HG02798 (cell line): ENCODE data around the gene CENPT.

Experiments
- ATAC-seq: cut with Tn5 transposase; IDR thresholded peaks from one replicate; pipeline ENCODE4 v1.9.1; 2021; ENCODE audit warnings: mild to moderate bottlenecking; ENCODE audit not compliant: unreplicated experiment, poor library complexity

Gene CENPT

DNA sequence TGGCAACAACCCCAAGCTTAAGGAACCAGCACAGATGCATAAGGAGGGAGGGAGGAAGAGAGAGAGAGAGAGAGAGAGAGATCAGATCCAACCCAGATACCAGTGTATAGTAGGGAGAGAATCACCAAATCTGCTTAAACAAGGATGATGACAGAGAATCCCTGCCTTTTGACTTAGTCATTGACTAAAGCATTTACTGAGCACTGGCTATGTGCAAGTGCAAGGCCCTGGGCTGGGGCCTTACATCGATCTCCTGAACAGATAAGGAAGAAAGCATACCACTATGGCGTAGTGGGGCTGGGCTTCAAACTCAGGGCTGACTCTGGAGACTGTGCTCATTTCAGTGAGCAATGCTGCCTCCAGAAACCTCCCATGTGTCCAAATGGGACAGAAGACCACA, 25.0 kb downstream of the CENPT start:
- ATAC-seq = no peak

DNA sequence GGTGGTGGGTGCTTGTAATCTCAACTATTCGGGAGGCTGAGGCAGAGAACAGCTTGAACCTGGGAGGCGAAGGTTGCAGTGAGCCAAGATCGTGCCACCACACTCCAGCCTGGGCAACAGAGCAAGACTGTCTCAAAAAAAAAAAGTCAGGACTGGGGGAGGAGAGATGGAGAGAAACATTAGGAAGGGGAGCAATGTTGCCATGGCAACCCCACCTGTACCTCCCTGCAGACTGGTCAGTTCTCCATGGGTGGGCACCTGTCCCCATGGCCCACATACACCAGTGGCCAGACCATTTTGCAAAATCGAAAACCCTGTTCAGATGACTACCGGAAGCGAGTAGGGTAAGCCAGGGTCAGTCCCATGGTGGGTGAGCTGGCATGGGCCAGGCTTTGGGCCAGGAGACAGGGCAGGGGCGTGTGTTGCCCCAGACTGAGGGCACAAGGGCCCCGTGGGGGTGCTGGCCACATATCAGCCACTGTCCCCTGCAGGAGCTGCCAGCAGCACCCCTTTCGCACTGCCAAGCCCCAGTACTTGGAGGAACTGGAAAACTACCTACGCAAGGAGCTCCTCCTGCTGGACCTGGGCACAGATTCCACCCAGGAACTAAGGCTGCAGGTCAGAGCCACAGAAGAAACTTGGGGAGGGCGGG, 26.8 kb downstream of the CENPT start:
- no peak for ATAC-seq

DNA sequence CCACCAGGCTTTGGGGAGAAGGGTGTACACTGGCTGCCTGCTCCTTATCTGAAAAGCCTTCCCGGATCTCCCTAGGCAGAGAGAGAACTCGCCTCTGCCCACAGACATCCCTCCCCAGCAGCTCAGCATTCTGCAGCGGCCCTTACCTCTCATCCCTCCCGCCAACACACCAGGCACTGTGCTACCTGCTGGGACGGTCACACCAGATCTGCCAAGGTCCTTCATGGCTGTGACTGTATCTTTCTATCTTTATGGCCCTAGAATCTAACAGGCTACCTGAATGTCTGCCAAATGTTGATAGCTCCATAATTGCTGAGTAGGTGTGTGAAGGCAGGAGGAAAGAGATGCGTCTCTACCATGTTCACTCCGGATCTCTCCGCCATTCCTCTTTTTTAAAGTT, 32.9 kb downstream of the CENPT start:
- ATAC-seq = no peak

DNA sequence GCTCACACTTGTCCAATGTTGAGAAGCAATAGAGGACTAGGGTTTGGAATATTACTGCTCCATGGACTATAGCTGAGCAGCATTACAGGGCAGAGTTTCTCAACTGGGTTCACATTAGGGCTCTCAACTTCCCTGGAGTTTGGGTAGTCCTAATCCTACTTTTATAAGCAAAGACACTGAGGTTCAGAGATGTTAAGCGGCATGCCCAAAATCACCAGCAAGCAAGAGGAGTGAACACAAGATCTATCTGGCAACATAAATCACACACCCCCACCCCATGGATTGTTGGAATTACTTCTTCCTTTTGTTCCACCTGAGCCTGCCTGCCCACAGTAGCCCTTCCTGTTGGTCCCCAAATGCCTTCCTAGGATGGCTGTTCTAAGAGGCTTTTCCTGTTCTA, 35.6 kb downstream of the CENPT start:
- no peak for ATAC-seq

DNA sequence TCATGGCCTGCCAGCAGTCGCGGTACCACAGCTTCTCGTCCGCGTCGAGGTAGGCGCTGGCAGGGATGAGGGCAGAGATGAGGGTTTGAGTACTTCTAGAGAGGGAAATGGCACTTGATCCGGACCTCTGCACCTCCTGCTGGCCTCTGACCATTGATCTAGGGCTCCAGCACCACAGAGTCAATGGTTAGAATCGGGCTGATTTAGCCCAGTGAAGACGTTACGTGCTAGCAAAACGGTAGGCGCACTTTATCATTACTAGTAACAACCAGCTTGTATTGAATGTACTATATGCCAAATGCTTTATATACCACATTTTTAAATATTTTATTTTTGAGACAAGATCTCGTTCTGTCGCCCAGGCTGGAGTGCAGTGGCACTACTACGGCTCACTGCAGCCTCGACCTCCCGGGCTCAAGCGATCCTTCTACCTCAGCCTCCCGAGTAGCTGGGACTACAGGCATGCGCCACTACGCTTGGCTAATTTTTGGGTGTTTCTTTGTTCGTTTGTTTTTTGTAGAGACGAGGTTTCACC, 40.3 kb downstream of the CENPT start:
- ATAC-seq = no peak

DNA sequence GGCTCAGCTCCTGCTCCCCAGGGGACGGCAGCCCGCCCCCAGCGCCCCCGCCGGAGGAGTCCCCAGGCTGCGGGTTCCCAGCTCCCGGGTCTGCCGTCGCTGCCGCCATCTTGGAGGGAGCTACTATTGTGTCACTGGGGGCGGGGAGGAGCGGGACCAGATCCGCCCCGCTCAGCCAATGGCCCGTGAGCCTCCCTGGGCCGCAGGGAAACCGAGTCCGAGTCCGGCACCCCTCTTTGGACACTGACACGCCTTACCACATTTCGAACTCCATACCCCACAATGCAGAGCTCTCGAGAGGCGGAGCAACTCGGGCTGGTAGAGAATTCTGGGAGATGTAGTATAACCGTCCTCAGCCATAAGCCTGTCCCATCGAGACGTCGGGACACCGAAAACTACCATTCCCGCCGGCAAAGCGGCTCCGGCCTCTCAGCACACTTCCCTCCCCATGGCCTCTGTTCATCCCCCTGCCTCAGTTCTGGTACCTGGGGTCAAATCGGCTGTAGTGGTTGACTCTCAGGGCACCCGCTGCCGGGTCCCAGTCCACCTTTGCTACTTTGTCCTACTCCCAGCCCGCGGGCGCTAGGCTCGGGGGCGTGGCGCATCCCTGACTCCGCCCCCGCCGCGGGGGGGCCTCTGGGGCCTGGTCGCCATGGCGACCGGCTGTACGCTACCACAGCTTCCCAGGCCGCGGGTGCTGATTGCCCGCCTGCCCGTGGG, 40.9 kb downstream of the CENPT start, which contains the start of the genes RANBP10 and TSNAXIP1:
RANBP10 (minus strand) TSS at position 133 of the 720 bp plus-strand sequence; CDS start at position 109, 24 bp downstream.
TSNAXIP1 (plus strand) TSS at position 462 of the 720 bp plus-strand sequence. CDS start 261 bp downstream, outside the sequence.
- ATAC-seq = peak; percentile 93

DNA sequence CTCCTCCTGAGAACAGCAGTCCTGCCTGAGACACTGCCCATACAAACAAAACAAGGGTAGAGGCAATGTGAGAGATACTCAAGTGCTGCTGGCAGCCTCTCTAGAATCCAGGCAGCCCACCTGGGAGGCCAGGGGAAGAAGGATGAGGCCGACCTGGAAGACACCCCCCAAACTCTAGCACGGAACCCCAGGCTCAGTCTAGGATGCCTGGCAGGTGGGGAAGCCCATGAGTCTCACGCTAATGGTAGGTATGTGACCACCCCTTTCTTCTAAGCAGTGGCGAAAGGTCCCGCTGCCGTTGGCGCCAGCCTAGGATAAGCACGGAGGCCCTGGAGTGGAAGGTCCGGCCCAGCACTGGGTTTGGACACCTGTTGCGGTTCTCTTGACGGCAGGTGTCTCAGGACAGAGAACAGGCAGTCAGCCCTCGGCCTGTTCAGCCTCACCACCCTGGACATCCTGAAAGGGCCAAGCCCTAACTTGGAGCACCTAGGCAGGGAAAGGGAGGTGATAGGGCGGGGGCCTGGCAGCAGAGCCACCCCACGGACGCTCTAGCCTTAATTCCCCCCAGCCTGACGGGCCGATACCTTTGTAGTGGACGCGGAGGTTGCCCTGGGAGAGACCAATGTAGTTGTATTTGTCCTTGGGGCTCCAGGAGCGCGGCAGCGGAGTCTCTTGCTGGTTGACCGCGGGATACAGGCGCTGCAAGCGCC, 41.6 kb downstream of the CENPT start:
- no peak for ATAC-seq

DNA sequence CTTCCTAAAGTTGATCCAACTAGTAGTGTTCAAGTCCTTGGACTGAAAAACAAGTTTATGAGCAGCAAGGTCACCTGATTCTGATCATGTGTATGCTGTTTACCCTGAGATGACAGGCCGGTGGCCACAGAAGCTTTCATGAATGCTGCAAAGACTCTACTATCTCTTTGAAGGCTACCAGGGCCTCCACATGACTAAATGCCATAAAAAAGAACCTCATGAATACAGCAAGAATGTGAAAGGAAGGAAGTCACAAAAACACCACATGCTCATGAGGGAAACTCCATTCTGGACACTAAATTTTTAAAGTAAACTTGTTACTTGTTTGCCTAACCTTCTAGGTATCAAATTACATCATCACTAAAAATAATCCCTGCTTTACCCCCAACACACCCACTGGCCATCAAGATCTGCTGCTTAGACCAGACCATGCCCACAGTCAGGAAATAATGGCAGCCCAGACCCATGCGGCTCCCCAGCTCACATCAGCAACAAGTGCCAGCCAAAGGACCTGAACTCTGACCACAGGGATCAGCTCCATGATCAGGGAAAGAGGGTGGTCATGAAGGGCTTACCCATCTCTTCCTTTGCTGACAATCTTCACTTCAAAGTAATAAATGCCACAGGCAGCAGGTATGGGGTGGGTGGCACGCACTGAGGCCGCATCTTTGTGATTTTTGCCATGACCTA, 42.5 kb downstream of the CENPT start:
- no peak for ATAC-seq

DNA sequence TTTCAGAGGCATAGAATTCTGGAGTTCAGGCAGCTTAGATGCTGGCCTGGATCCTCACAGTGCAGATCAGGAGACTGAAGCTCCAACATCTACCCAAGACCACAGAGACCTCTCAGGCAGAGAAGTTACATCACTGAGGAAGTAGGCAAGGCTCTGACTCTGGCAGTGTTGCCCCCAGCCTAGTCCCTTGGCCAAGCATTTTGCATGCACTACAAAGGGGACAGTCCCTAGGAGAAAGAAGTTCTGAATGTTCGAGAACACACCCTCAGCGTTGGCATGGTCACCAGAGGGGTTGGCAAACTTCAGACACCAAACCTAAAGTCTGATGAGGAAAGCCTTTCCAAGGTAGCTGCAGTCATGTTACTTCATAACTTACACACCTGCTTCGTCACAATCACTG, 43.6 kb downstream of the CENPT start:
- no peak for ATAC-seq

DNA sequence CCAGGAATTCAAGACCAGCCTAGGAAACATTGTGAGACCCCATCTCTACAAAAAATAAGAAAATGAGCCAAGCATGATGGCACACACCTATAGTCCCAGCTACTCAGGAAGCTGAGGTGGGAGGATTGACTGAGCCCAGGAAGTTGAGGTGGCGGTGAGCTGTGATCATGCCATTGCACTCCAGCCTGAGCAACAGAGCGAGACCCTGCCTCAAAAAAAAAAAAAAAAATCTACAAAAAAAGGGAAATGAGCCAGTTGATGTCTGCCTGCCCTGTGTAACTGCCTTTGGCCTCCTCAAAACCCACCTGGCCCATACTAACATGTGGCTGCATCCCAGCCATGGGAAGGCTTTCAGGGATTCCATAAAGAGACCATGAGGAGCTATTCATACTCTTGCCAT, 45.6 kb downstream of the CENPT start:
- ATAC-seq = no peak

DNA sequence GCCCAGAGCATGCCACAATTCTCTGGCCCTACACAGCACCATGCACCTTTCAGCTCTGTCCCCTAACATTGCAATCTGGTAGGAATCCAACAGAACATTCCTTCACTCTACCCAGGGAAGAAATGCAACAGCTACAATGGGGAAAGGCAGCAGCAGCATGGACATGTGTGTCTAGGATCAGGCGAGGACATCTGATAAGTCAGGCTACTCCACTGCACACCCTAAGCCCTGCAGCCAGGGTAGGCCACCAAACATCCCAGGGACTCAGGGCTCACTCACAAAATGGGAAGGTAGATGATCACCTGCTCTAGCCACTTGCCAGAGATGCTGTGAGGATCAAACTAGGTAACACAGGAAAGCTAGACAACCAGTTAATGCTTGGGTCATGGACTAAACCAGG, 46.3 kb downstream of the CENPT start:
- ATAC-seq = no peak

DNA sequence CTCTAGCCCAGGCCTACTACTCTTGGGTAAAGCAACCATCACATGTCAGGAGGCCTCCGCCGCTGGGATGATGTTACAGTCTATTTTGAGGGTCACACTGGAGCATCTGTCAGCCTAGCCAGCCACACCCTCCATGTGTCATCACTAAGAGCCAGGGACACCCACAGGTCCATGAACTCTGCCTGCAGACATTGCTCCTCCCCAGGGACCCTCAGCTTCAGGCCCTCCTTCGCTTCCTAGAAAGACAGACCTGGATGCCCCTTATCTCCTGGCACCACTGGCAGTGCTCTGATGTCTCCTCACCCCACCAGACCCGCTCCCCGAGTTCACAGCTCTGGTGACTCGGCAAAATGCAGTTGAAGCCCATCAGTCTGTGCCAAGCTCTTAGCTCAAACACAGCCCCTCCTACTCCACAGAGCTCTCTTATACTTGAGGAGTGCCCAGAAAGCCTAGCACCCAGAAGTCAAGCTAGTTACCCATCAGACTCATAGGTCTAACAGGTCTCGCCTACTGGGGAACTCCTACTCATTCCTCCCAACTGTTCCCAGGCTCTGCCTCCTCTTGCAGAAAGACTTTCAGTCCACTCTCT, 47.1 kb downstream of the CENPT start:
- no peak for ATAC-seq

DNA sequence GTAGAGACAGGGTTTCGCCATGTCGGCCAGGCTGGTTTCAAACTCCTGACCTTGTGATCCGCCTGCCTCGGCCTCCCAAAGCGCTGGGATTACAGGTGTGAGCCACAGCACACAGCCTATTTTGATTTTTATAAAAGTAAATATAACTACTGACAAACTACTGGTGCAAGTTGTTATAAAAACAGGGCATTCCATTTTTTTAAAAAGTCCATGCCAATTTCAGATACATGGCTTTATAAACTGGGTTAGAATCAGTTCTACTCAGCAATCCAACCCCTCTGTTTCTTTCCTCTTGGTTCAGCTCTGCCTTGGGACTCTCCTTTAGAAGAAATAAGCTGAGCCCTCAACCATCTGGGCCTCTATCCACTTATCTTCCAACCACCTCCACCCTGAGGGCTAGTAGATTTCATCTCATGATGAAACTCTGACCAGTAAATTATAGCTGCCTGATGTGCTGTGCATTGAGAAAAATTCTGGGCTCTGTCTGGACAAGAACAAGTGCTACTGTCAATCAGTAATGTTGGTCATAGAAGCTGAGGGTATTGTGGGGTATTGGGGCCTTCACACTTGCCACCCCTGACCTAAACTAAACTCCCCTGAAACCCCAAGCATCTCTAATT, 51.3 kb downstream of the CENPT start:
- ATAC-seq = no peak

DNA sequence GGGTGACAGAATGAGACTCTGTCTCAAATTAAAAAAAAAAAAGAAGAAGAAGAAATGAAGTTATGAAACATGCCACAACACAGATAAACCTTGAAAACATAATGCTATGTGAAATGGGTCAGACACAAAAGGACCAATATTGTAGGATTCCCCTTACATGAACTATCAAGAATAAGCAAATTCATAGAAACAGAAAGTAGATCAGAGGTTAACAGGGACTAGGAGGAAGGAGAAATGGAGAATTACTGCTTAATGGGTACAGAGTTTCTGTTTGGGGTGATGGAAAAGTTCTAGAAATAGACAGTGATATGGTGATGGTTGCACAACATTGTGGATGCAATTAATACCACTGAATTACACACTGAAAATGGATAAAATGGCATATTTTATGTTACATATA, 57.4 kb downstream of the CENPT start:
- no peak for ATAC-seq

DNA sequence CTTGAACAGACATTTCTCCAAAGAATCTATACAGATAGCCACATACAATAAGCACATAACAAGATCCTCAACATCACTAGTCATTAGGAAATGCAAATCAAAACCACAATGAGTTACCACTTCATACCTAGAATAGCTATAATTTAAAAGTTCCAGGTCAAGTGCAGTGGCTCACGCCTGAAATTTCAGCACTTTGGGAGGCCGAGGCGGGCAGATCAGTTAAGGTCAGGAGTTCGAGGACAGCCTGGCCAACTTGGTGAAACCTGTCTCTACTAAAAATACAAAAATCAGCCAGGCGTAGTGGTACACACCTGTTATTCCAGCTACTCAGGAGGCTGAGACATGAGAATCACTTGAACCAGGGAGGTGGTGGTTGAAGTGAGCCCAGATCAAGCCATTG, 61.0 kb downstream of the CENPT start:
- no peak for ATAC-seq

DNA sequence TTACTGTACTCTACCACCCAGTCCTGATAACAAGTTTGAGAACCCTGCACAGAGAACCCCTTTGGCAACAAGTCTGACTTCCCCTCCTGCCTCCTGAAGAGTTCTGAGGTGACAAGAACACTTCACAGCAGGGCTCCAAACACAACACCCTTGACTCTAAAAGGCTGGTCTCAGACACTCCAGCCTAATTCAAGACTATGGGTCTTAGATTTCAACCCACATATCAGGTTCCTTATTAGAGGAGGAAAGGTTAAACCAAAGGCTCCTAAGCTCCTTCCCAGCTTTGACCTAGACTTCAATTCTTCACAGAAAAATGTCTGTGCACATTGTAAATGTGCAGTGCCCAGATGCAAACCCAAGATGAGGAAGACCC, 64.2 kb downstream of the CENPT start:
- no peak for ATAC-seq

DNA sequence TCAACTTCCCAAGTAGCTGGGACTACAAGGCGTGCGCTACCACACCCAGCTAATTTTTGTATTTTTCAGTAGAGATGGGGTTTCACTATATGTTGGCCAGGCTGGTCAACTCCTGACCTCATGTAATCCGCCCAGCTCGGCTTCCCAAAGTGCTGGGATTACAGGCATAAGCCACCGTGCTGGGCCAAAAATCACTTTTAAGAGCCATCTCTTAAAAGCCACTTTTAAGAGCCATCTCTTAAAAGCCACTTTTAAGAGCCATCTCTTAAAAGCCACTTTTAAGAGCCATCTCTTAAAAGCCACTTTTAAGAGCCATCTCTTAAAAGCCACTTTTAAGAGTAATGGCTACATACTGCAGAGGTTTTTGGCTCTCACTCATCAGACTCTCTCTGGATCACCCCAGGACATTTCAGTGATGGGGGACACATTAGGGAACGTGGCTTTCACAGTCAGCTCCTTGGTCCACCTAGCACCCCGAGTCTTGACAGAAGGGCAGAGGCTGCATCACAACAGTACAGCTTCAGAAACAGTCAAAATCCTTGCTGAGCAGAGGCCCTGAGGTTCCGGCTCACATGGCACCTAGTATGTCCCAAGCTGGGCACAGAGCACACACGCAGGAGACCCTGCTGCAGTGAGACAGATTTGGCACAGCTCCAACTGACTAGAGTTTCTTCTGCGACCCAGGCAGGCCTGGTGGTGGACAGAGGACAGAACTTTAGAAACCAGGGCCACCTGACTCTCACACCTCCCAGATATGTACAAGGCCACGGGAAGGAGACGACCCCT, 64.7 kb downstream of the CENPT start:
- ATAC-seq = no peak

DNA sequence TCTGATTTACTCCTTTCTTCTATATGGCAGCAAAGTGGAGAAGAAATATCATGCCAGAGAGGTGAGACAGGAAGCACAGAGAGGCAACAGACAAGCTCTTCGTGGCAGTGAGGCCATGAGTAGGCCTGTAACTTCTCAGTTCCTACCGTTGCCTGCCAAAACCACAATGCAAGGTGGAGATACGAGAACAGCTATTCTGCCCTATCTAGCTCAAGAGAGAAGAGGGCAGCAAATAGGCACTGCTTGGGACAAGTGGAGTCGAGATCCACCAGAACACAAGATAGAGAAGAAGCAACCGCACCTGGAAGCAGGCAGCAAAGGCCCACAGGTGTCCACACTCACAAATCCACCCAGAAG, 66.0 kb downstream of the CENPT start:
- ATAC-seq = peak; percentile 47
